IPS DF 4.7 (cell line): Measurements from ENCODE around the gene CTDSPL.

ENCODE experiments used
- DNase-seq: peaks from one replicate; pipeline ENCODE4 v3.0.0-alpha.2; 2013; ENCODE audit warnings: low spot score; ENCODE audit errors: extremely low read depth

The CTDSPL gene

DNA sequence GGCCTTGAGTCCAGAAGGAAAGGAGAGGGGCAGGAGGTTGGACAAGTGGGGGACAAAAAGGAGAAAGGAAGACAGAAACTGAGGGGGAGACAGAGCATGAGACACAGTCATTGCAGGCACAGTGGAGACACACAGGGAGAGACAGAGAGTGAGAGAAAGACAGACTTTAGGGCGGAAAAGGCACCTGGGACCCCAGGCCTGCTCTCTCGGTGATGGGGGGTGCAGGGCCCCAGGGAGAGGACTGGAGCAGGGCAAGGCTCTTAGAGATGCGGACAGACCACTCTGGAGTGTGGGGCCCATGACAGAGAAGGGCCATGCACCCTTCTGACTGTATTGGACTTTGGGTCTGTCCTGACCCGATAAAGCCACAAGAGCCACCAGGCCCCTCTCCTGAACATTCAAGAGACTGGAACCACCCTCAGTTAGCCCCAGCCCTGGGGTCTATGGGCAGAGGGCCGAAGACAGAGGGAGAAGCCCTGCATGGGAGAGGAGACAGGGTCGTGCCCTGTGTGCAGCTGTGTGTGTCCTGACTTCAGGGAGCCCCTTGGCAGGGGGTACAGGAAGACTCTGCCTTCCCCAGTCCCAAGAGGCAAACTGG is 155.3 kb downstream of the CTDSPL start:
- no peak for DNase-seq

DNA sequence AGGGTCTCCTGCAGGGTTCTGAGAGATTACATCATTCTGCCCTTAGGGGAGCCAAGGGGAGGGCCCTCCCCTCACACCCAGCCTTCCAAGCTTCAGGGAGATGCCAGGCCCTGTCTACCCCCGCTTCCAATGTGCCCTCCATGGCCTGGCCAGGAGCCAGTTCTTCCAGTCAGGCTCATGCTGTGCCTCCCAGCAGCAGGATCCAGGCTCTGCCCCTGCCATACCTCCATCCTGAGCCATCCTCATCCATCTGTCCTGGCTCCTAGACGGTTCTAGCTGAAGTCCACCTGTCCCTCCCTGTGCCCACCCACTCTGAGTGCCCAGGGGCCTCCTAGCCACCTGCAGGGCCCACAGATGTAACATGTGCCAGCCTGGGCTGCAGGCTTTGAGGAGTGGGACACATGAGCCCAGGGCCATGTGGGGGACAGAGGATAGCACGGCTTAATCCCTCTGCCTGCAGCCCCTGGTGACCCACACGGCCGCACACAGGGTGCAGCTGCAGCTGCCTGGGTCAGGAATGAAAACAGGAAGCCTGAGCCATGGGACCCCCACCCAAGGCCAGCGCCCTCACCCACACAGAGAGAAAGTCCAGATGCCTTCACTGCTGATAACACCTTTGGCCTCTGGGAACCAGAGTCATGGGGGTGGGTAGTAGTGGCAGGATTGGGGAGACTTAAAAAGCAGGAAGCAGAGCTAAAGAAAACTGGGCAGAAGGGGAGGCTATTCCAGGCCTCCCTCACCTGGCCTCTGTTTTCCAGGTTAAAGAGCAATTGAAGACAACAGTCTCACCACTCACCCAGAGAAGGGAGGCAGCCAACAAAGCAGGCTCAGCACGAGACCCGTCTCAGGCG is 156.0 kb downstream of the CTDSPL start:
- DNase-seq: no peak

DNA sequence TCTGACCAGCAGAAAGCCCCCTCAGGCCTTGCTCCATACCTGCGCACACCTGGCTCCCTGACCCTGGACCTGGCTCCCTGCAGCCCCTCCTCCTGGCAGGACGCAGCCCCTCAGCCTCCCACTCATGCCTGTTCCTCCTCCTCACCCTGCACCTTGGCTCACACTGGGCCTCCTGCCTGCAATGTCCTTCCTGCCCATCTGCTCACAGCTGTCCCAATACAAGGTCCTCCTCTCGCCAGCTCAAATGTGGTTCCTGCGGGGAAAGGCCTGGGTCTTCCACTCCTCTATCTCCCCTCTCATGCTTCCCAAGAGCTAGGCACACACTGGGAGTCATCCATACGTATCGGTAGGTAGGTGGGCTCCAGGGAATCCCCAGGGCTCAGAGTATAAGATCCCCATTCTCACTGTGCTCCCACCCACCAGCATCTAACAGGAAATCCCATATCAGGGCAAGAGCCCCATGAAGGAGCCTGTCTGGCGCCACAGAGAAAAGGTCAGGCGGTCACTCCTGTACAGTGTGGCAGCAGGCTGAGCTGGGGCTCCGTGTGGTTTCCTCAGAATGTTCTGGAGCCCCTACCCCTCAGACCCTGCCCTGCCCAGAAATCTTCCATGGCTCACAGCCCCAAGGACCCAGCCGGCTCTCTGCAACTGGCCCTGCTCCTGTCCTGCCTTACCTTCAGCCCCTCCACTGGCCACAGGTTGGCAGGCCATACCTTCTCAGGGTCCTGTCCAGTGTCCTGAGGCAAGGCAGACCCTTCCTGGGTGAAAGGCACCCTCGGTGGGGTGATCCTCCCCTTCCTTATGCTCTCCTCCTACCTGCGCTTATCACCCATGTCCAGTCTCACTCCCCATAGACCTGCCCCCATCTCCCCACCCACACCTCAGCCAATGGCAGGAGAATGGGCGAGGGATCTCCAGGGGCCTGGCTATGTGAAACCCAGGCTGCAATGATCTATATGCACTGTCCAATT is 156.9 kb downstream of the CTDSPL start:
- DNase-seq: no peak

DNA sequence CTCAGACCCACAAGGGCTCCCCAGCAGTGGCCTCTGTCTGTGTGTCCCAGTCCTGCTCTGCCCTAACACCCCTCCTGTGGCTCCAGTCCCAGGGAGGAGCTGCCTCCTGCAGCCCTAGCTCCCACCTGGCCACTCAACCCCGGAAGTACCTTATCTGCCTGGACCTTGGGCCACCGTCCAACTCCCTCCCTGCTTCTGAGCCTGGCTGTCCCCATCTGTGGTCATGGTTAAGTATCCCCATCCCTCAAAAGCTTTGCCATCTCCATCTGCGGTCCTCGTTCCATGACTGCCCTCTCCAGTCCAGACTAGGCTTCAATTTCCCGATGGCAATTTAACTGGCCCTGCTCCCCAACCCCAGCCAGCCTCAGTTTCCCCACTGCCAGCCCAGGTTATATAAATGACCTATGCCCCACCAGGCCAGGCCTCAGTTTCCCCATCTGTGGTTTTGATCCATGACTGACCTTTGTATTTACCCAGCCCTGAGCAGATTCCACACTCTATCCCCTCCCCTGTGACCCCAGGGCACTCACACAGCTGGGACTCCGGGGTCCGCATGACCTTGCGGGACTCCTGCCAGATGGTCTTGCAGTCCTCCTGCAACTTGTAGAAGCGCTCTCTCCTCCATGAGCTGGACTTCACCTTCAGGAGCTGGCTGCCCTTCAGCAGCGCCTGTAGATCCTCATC is 158.1 kb downstream of the CTDSPL start:
- DNase-seq: no peak

DNA sequence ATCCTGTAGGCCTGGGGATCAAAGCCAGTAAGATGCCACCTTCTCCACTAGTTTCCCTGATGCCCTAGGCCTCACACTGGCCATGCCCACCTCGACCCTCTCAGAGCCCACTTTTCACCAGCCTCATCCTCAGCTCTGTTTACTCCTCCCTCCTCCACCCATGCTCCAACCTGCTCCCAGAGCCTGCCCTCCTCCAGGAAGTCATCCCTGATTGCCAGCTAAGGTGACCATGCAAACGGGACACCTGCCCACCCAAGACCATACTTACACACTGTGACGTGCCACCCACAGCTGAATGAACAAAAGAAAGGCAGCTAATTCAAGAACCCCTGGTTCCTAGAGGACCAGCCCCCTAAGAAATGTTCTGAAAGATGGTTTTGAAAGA is 158.7 kb downstream of the CTDSPL start:
- DNase-seq: no peak

DNA sequence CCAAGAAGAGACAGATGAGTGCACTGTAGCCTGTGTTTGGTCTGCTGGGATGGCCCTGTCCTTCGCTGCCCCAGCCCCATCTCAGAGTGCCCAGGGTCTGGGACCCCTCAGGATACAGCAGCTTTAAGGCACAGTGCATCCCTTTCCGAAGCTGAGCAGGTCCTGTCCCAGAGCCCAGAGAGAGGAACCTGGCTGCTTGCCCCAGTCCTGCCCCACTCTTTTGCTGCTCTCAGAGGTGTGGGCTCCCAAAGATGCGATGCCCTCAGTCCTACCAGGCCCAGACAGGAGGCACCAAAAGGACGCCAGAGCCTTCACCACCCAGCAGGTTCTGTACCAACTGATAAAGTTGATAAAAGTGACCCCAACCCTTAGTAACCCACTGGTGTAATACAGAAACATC is 159.5 kb downstream of the CTDSPL start:
- DNase-seq: no peak

DNA sequence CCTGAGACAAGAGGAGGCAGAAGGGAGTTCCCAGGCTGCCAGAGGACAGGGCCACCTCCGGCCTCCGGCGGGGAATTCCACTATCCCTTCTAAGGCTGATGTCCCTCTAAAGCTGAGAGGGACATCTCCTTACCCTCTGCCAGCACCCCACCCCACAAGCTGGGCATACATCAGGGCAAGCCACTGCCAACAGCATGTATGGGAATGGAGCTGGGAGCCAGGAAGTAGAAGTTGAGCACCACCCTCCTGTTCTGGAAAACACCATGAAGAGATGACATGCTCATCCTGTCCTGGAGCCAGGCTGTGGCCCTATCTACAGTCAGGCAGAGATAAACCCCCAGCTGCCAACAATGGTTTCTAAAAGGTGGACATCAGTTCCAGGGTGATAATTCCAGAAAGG is 160.6 kb downstream of the CTDSPL start:
- DNase-seq: no peak

DNA sequence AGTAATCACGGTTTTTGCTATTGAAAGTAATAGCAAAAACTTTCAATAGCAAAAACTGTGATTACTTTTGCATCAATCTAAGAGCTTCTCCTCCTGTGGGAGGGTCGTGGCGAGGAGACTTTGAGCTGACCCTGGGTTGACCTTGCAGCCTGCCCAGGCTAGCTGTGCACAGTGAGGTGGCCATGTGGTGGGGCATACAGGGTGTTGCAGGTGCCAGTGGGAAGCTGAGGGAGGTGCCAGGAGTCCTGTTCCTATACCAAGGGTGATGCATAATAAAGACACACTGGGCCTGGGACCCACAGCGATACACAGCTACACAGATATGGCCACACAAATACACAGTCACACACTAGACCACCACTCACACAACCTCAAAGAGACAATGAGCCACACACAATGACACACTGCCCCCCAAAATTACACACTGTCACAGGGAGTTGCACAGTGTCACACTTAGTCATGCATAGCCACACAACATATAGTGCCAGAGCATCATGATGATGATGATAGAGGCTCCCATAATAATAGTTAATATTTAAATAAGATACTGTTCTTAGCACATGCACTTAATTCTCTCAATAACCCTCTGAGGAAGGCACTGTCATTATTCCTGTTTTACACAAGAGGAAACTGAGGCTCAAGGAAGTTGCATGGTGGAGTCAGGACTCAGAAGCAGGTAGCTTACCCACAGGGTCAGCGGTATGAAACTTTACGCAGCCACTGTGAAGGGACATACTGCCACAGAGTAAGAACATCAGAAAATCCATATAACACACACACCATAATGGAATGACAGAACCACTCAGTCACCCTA is 161.4 kb downstream of the CTDSPL start:
- no peak for DNase-seq

DNA sequence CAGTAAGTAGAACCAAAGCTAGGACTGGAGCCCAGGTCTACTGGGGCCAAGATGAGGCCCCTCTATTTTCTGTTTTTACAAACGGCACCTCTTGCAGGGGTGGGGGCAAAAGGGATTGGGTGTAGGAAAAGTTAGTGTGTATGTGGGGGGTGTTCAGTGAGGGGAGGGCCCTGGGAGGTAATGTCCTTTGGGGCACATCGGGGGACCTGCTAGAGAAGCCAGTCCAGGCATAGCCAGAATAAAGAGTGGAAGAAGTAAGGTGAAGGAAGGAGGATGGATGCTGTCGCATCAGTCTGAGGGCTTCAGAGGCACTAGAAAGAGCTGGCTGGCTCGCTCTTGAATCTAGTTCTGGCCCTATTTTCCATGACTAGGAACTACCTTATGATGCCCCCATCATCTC is 165.2 kb downstream of the CTDSPL start:
- no peak for DNase-seq

- no peak for DNase-seq
Measured at GRCh38 chr3:38027466-38028465, 166.1 kb downstream of the CTDSPL start.

- DNase-seq: no peak
Measured at GRCh38 chr3:38028621-38029361, 167.1 kb downstream of the CTDSPL start.

DNA sequence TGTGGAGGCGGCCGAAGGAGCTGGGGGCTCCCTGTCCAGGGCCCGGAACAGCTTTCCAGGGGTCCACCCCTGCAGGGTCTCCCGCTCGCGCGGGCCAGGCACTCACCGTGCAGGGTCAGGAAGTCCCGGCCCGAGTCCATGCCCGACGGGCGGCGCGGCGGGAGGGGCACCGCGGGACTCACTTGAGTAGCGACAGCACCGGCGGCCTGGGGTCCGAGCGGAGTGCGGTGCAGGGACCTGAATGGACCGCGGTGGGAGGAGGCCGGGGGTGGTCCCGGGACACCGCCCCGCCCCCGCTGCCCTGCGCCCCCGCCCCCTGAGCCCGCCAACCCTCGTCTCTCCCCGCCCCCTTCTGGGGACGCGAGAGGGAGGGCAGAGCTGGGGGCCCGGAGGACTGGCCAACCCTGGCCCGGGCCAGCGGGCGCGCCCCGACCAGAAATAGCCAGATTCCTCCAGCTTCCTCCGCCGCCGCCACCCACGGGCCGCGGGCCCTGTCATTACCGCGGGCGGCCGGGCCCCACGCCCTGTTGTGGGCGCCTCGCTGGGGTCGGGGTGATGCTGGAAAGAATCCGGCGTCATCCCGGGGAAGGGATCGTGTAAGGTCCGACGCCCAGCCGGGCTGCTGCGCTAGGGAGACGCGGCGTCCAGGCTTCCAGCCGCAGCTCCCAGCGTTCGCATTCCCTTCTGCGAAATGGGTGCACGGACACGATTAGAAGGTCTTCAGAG is 167.9 kb downstream of the CTDSPL start, which contains the start of gene PLCD1:
Gene PLCD1, minus strand, starts transcription at position 243 of the 726 bp plus-strand sequence. Its CDS starts 103 bp downstream, at position 140.
- no peak for DNase-seq

DNA sequence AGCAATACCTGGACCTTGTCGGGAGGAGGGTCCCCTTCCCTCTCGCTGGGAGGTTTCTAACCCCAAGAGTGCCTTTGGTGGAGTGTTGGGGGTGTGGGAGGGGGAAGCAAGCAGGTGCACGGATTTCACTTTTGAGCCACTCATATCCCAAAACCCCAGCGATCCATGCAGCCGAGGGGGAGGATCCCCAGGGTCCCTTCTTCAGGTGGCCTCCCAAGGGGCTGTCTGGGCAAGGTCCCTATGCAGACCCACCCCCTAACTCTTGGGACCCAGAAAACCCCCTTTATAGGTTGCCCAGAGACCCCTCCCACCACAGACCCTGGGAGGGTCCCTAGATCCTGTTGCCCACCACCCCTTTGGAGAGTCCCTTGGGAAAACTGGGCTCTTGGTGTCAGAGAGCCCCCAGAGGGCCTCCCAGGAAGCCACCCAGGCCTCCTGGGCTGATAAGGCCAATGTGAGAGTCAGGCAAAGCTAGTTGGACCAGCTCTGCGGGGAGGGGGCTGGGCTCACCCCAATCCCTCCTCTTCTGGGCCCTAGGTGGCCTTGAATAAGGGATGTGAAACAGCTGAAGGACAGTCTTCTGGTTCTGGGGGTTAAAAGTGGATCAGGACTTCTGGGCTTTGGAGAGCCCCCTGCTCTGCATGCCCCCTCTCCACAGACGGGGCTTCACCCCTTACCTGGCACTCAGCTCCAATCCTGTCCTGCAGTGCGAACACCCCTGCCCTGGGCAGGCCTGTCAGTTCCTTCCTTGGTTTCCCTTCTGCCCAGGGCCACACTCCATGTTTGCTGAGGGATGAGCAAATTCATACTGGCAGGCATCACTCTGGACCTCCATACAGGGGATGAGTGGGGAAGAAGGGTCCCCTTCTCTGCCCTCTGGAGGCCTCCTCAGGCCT is 168.7 kb downstream of the CTDSPL start:
- DNase-seq: no peak

GRCh38 chr3:38031022-38031994 is 169.6 kb downstream of the CTDSPL start:
- DNase-seq: no peak

GRCh38 chr3:38032328-38032865 is 170.7 kb downstream of the CTDSPL start:
- DNase-seq: no peak
